Stimulated activated naive CD8-positive, alpha-beta T cell treated with anti-CD3 and anti-CD28 coated beads, Interleukin-15, amount 100 ng/mL, for 72 hours (primary cell): ENCODE data around the gene TPBGL.
A peak's percentile ranks its signal among the peaks of the same experiment; 100 is the strongest.

ENCODE experiments used
- ATAC-seq: fragments of 150-1000 bp; cut with Tn5 transposase; 2 replicates; pipeline ENCODE4 v1.10.0; 2021; ENCODE audit warnings: mild to moderate bottlenecking, moderate library complexity
- DNase-seq, 2 donors: peaks; one replicate each; pipeline ENCODE4 v3.0.0; 2021 to 2022
- H3K27ac Mint-ChIP-seq, 2 donors: one replicate each; pipeline ENCODE4 v1.8.0; 2022; ENCODE audit warnings: mild to moderate bottlenecking in 2 of 2, mixed read lengths in 2 of 2, moderate library complexity in 2 of 2
- H3K27me3 Mint-ChIP-seq: one replicate; pipeline ENCODE4 v1.8.0; 2022; ENCODE audit warnings: mixed read lengths
- H3K4me1 Mint-ChIP-seq: one replicate; pipeline ENCODE4 v1.8.0; 2022; ENCODE audit warnings: mild to moderate bottlenecking, mixed read lengths
- H3K4me3 Mint-ChIP-seq, 2 donors: one replicate each; pipeline ENCODE4 v1.8.0; 2022; ENCODE audit warnings: mild to moderate bottlenecking in 2 of 2, mixed read lengths in 2 of 2, moderate library complexity in 1 of 2
- H3K9me3 Mint-ChIP-seq, 2 donors: one replicate each; pipeline ENCODE4 v1.8.0; 2022; ENCODE audit warnings: mixed read lengths in 2 of 2

Gene TPBGL

GRCh38 chr11:75283391-75283931 is 42.9 kb downstream of the TPBGL start:
- Mint-ChIP-seq H3K9me3 (no peaks in the 10 kb centered on the region), H3K27me3 (no peaks in the 10 kb centered on the region), H3K4me3 (no peak overlapping the region), H3K27ac (peak overlapping the region; percentile 33 to 89), H3K4me1 (peaks cover 22% of the 10 kb centered on the region)
- DNase-seq: no peak
- ATAC-seq: no peak

GRCh38 chr11:75285776-75286360 is 45.3 kb downstream of the TPBGL start:
- H3K9me3 Mint-ChIP-seq: no peaks in the 10 kb centered on the region
- peak overlapping the region in 1 of 2 donors; percentile 52 for H3K27ac Mint-ChIP-seq
- no peak overlapping the region for H3K4me3 Mint-ChIP-seq

GRCh38 chr11:75286826-75287465 is 46.4 kb downstream of the TPBGL start:
- H3K27me3 Mint-ChIP-seq: no peaks in the 10 kb centered on the region
- DNase-seq (no peak), ATAC-seq (no peak)
- peak overlapping the region in 1 of 2 donors; percentile 59 for H3K27ac Mint-ChIP-seq
- H3K4me1 Mint-ChIP-seq: peaks cover 6% of the 10 kb centered on the region
- no peak overlapping the region for H3K4me3 Mint-ChIP-seq
- H3K9me3 Mint-ChIP-seq: no peaks in the 10 kb centered on the region

More at GRCh38 chr11:75285776-75286360, 45.3 kb downstream of the TPBGL start:
- DNase-seq (no peak), ATAC-seq (no peak)
- H3K4me1 Mint-ChIP-seq: peaks cover 4% of the 10 kb centered on the region
- H3K27me3 Mint-ChIP-seq: no peaks in the 10 kb centered on the region

GRCh38 chr11:75287579-75287978 is 47.0 kb downstream of the TPBGL start:
- ATAC-seq (no peak), DNase-seq (no peak)
- Mint-ChIP-seq H3K27ac (peak overlapping the region in 1 of 2 donors; percentile 75), H3K27me3 (no peaks in the 10 kb centered on the region), H3K4me3 (no peak overlapping the region), H3K4me1 (peaks cover 10% of the 10 kb centered on the region), H3K9me3 (no peaks in the 10 kb centered on the region)

- no peak for DNase-seq
- Mint-ChIP-seq H3K27me3 (no peaks in the 10 kb centered on the region), H3K4me1 (peaks cover 25% of the 10 kb centered on the region), H3K27ac (peak overlapping the region; percentile 10 to 22), H3K9me3 (no peaks in the 10 kb centered on the region), H3K4me3 (no peak overlapping the region)
- ATAC-seq: no peak
Measured at GRCh38 chr11:75289511-75289760, 48.9 kb downstream of the TPBGL start.

- H3K27me3 Mint-ChIP-seq: no peaks in the 10 kb centered on the region
- DNase-seq: no peak
- ATAC-seq: no peak
- no peak overlapping the region for H3K4me3 Mint-ChIP-seq
- H3K9me3 Mint-ChIP-seq: no peaks in the 10 kb centered on the region
- peaks cover 25% of the 10 kb centered on the region for H3K4me1 Mint-ChIP-seq
- H3K27ac Mint-ChIP-seq: no peak overlapping the region
Measured at GRCh38 chr11:75289919-75290318, 49.3 kb downstream of the TPBGL start.

- H3K4me3 Mint-ChIP-seq: no peak overlapping the region
- H3K9me3 Mint-ChIP-seq: no peaks in the 10 kb centered on the region
Measured at GRCh38 chr11:75291741-75292140, 51.2 kb downstream of the TPBGL start.

GRCh38 chr11:75292943-75293342 is 52.4 kb downstream of the TPBGL start:
- DNase-seq (no peak), ATAC-seq (no peak)
- Mint-ChIP-seq H3K9me3 (no peaks in the 10 kb centered on the region), H3K27me3 (no peaks in the 10 kb centered on the region), H3K27ac (peak overlapping the region in 1 of 2 donors; percentile 65), H3K4me1 (peaks cover 25% of the 10 kb centered on the region), H3K4me3 (no peak overlapping the region)

More at GRCh38 chr11:75291741-75292140, 51.2 kb downstream of the TPBGL start:
- H3K4me1 Mint-ChIP-seq: peaks cover 25% of the 10 kb centered on the region
- no peaks in the 10 kb centered on the region for H3K27me3 Mint-ChIP-seq
- DNase-seq: no peak
- no peak for ATAC-seq
- H3K27ac Mint-ChIP-seq: peak overlapping the region in 1 of 2 donors; percentile 79
